HepG2 (cell line): ENCODE measurements around the gene TLE2. TPM values are rescaled to one million over a fixed set of nuclear protein-coding genes. Genes with fewer than 3 reads are reported as not detected.

ENCODE experiments used
- ATAC-seq: fragments of 200-7000 bp; cut with Tn5 transposase; 3 replicates; pipeline ENCODE4 v1.9.1; 2020; ENCODE audit warnings: mild to moderate bottlenecking, moderate library complexity
- BruUV-seq: library from RNA; stranded (reverse); fragments of 400-500 nt; replicated peaks from 2 replicates; lab custom pipeline; 2021; lab: Mats Ljungman, UMichigan
- CTCF ChIA-PET: fragments of 300-600 bp; formaldehyde crosslinking; extraction: SDS; loops from one replicate; lab custom pipeline; 2021; ENCODE audit warnings: low total read pairs, inconsistent platforms, low intra/inter-chr PET ratio; lab: Yijun Ruan, JAX
- POLR2A ChIA-PET: fragments of 350-600 bp; sonication (Branson Sonifier 250); formaldehyde crosslinking; loops from one replicate; lab custom pipeline; 2020; ENCODE audit warnings: antibody characterized with exemption, inconsistent platforms; lab: Yijun Ruan, JAX
- DNase-seq: peaks from one replicate; pipeline ENCODE4 v3.0.0-alpha.2; 2015; ENCODE audit warnings: low spot score
- FAIRE-seq: peaks from 3 replicates; lab custom pipeline; 2011; peaks lifted over from hg19 to GRCh38; lab: Jason Lieb, UNC
- H2AFZ ChIP-seq: one replicate; pipeline ENCODE4 v1.6.1; 2011; ENCODE audit warnings: low read length, inconsistent platforms
- H3K27ac ChIP-seq: fragments of 300-600 bp; 3 replicates; pipeline ENCODE4 v1.8.0; 2011; ENCODE audit warnings: mixed run types, mild to moderate bottlenecking, mixed read lengths, low read length, inconsistent platforms; ENCODE audit not compliant: insufficient read depth; ENCODE audit errors: extremely low read length
- H3K27me3 ChIP-seq, 2 experiments: fragments of 200-600 bp in 1 of 2; 2 replicates in 1 of 2; 3 replicates in 1 of 2; pipeline versions ENCODE4 v1.6.0 to v1.8.0; 2011; ENCODE audit warnings: low read length in 2 of 2, mild to moderate bottlenecking in 2 of 2, moderate library complexity in 2 of 2, inconsistent platforms in 1 of 2; ENCODE audit not compliant: insufficient read depth in 2 of 2, control insufficient read depth in 1 of 2
- H3K36me3 ChIP-seq, 2 experiments: fragments of 200-600 bp in 1 of 2; replicated peaks in 1 of 2; 2 replicates in 1 of 2; 3 replicates in 1 of 2; pipeline versions ENCODE4 v1.5.1 to v1.8.0; 2011; ENCODE audit warnings: low read length in 2 of 2, inconsistent platforms in 1 of 2; ENCODE audit not compliant: insufficient read depth in 2 of 2, control insufficient read depth in 1 of 2
- H3K4me1 ChIP-seq: 2 replicates; pipeline ENCODE4 v1.5.1; 2012; ENCODE audit warnings: low read length, inconsistent platforms; ENCODE audit not compliant: insufficient read depth
- H3K4me2 ChIP-seq: 2 replicates; pipeline ENCODE4 v1.6.0; 2011; ENCODE audit warnings: low read depth, low read length, inconsistent platforms
- H3K4me3 ChIP-seq, 3 experiments: fragments of 200-600 bp in 1 of 3; sonication (generic), shearing (Covaris generic) in 1 of 3; replicated peaks in 1 of 3; 2 replicates each; pipeline ENCODE4 v1.5.1; 2011 to 2016; ENCODE audit warnings: low read length in 3 of 3, inconsistent platforms in 2 of 3, low read depth in 2 of 3, mild to moderate bottlenecking in 2 of 3, control low read depth in 1 of 3, mixed read lengths in 1 of 3; ENCODE audit not compliant: insufficient read depth in 1 of 3
- H3K79me2 ChIP-seq: one replicate; pipeline ENCODE4 v1.6.1; 2011; ENCODE audit warnings: low read length, inconsistent platforms; ENCODE audit not compliant: insufficient read depth
- H3K9ac ChIP-seq: 2 replicates; pipeline ENCODE4 v1.6.0; 2011; ENCODE audit warnings: mild to moderate bottlenecking, low read depth, low read length, inconsistent platforms; ENCODE audit not compliant: insufficient read depth
- H3K9me3 ChIP-seq: 2 replicates; pipeline ENCODE4 v1.5.1; 2012; ENCODE audit warnings: mild to moderate bottlenecking, low read length
- H4K20me1 ChIP-seq: 2 replicates; pipeline ENCODE4 v1.6.0; 2011; ENCODE audit warnings: inconsistent platforms, mild to moderate bottlenecking, low read length, moderate library complexity; ENCODE audit not compliant: insufficient read depth
- CCDC6 ChIP-seq: sonication (generic); formaldehyde crosslinking; IDR thresholded peaks from 2 replicates; pipeline ENCODE4 v1.8.1; 2022; ENCODE audit warnings: mild to moderate bottlenecking, missing genetic modification reagents, moderate library complexity
- HMG20A ChIP-seq: IDR thresholded peaks from 2 replicates; pipeline ENCODE4 v1.6.1; 2016; ENCODE audit warnings: borderline replicate concordance
- KDM3A ChIP-seq: IDR thresholded peaks from 2 replicates; pipeline ENCODE4 v1.6.1; 2018; ENCODE audit warnings: low read depth, missing compliant biosample characterization
- NFATC3 ChIP-seq: sonication (generic); formaldehyde crosslinking; IDR thresholded peaks from 2 replicates; pipeline ENCODE4 v1.5.1; 2020; ENCODE audit warnings: mild to moderate bottlenecking, missing genetic modification reagents
- PHB2 ChIP-seq: fragments of 450-650 bp; IDR thresholded peaks from 2 replicates; pipeline ENCODE4 v1.6.1; 2018; ENCODE audit not compliant: partially characterized antibody
- PRPF4 ChIP-seq: fragments of 200-400 bp; formaldehyde crosslinking; IDR thresholded peaks from 2 replicates; pipeline ENCODE4 v1.6.1; 2016; ENCODE audit warnings: low read length, low read depth; ENCODE audit not compliant: poor library complexity, severe bottlenecking
- RXRB ChIP-seq: IDR thresholded peaks from 2 replicates; pipeline ENCODE4 v1.6.1; 2016; ENCODE audit warnings: borderline replicate concordance, missing genetic modification reagents, missing compliant biosample characterization
- SMAD1 ChIP-seq: sonication (generic); formaldehyde crosslinking; IDR thresholded peaks from 2 replicates; pipeline ENCODE4 v1.4.0; 2020; ENCODE audit warnings: missing genetic modification reagents, low read depth, mild to moderate bottlenecking, borderline replicate concordance
- SMAD3 ChIP-seq: sonication (generic); formaldehyde crosslinking; IDR thresholded peaks from 2 replicates; pipeline ENCODE4 v1.4.0; 2020; ENCODE audit warnings: missing genetic modification reagents
- SMC3 ChIP-seq: IDR thresholded peaks from 2 replicates; pipeline ENCODE4 v1.6.1; 2011; ENCODE audit warnings: low read length, improper control_type of control experiment
- TSC22D2 ChIP-seq: sonication (generic); formaldehyde crosslinking; IDR thresholded peaks from 2 replicates; pipeline ENCODE4 v1.5.1; 2020; ENCODE audit warnings: missing genetic modification reagents, mild to moderate bottlenecking, borderline replicate concordance
- ZNF143 ChIP-seq: sonication (generic); formaldehyde crosslinking; IDR thresholded peaks from 2 replicates; pipeline ENCODE4 v1.4.0; 2020; ENCODE audit warnings: missing genetic modification reagents
- ZNF280B ChIP-seq: sonication (generic); formaldehyde crosslinking; IDR thresholded peaks from 2 replicates; pipeline ENCODE4 v1.5.0; 2020; ENCODE audit warnings: missing genetic modification reagents, mild to moderate bottlenecking, borderline replicate concordance
- ZNF580 ChIP-seq: IDR thresholded peaks from 2 replicates; pipeline ENCODE4 v1.6.1; 2016; ENCODE audit warnings: low read depth, borderline replicate concordance
- ZNF629 ChIP-seq: sonication (generic); formaldehyde crosslinking; conservative IDR thresholded peaks from 2 replicates; pipeline ENCODE4 v1.5.0; 2020; ENCODE audit warnings: missing genetic modification reagents
- WGBS: methylation state at CpG from one replicate; pipeline ENCODE4 v1.1.6; 2017; ENCODE audit warnings: low lambda C conversion rate; 5-methylcytosine and 5-hydroxymethylcytosine counted together
- in situ Hi-C: cut with HindIII; loops from 2 replicates; pipeline ENCODE4 v1.10.0; 2017; ENCODE audit warnings: low pct_unique_long_range_greater_than_20kb; ENCODE audit not compliant: extremely low pct_ligation_motif_present
- intact Hi-C: fragments of 100-400 bp; cut with micrococcal nuclease; formaldehyde crosslinking; loops from one replicate; pipeline ENCODE4 v1.10.0; 2022; ENCODE audit not compliant: unreplicated experiment
- polyA plus RNA-seq, 8 experiments: library from polyadenylated mRNA; depleted of rRNA in 3 of 8; stranded (reverse) in 7 of 8; unstranded in 1 of 8; fragments of >200 nt; fragmentation: Illumina TruSeq in 4 of 8; extraction: Trizol in 4 of 8; gene quantifications; 2 replicates each; pipeline versions ENCODE4 v1.2.1 to v1.2.3, GENCODE V29; 2011 to 2016; ENCODE audit warnings: low read depth in 4 of 8, missing spikeins in 1 of 8, mixed read lengths in 1 of 8; ENCODE audit not compliant: insufficient read depth in 1 of 8
- total RNA-seq, 5 experiments: library from RNA; depleted of rRNA; stranded (reverse); fragments of >200 nt; fragmentation: Illumina TruSeq; extraction: Trizol; gene quantifications; 2 replicates each; pipeline ENCODE4 v1.2.3, GENCODE V29; 2016; ENCODE audit warnings: low read depth in 1 of 5
- TF ChIP-seq, protein P1 (sequence below): sonication (generic); formaldehyde crosslinking; IDR thresholded peaks from 2 replicates; pipeline ENCODE4 v1.4.0; 2020; ENCODE audit warnings: missing genetic modification reagents
- TF ChIP-seq, protein P2 (sequence below): IDR thresholded peaks from 2 replicates; pipeline ENCODE4 v1.6.1; 2016; ENCODE audit warnings: missing compliant biosample characterization, missing genetic modification reagents, borderline replicate concordance
- TF ChIP-seq, protein P3 (sequence below): sonication (generic); formaldehyde crosslinking; IDR thresholded peaks from 2 replicates; pipeline ENCODE4 v1.8.0; 2022; ENCODE audit warnings: mild to moderate bottlenecking, missing genetic modification reagents; ENCODE audit not compliant: insufficient replicate concordance
- TF ChIP-seq, protein P4 (sequence below): sonication (generic); formaldehyde crosslinking; IDR thresholded peaks from 2 replicates; pipeline ENCODE4 v1.4.0; 2020; ENCODE audit warnings: missing genetic modification reagents

Gene TLE2
- total and polyA plus RNA-seq, 2 of the 13 experiments (the other 11 are each of a cell fraction or from before 2014, with no cell fraction given) = 0.07 to 0.81 TPM

- Histone ChIP-seq H3K9me3 (no peaks in the 10 kb centered on the region), H3K27ac (no peak overlapping the region), H3K4me1 (no peaks in the 10 kb centered on the region), H2AFZ (no peak overlapping the region), H3K36me3 (no peaks in the 10 kb centered on the region), H3K27me3 (peaks cover 0 to 18% of the 10 kb centered on the region in 2 experiments; a peak in 3 of 5 replicates), H4K20me1 (no peaks in the 10 kb centered on the region), H3K9ac (no peak overlapping the region)
- ATAC-seq = no peak
- no peak for FAIRE-seq
- POLR2A ChIA-PET = no interaction called here
- TF ChIP-seq TSC22D2 (no peak), ZNF143 (no peak), HMG20A (no peak), SMC3 (no peak), RXRB (no peak), ZNF580 (CRISPR knock-in tag) (no peak), SMAD1 (CRISPR knock-in tag) (no peak), ZNF629 (no peak), PHB2 (no peak), ZNF280B (CRISPR knock-in tag) (no peak), NFATC3 (CRISPR knock-in tag) (no peak), KDM3A (CRISPR knock-in tag) (no peak), CCDC6 (CRISPR knock-in tag) (no peak), SMAD3 (CRISPR knock-in tag) (no peak), PRPF4 (no peak)
- TF ChIP-seq, protein P1, sequence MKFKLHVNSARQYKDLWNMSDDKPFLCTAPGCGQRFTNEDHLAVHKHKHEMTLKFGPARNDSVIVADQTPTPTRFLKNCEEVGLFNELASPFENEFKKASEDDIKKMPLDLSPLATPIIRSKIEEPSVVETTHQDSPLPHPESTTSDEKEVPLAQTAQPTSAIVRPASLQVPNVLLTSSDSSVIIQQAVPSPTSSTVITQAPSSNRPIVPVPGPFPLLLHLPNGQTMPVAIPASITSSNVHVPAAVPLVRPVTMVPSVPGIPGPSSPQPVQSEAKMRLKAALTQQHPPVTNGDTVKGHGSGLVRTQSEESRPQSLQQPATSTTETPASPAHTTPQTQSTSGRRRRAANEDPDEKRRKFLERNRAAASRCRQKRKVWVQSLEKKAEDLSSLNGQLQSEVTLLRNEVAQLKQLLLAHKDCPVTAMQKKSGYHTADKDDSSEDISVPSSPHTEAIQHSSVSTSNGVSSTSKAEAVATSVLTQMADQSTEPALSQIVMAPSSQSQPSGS (CRISPR knock-in tag) = no peak
- TF ChIP-seq, protein P2, sequence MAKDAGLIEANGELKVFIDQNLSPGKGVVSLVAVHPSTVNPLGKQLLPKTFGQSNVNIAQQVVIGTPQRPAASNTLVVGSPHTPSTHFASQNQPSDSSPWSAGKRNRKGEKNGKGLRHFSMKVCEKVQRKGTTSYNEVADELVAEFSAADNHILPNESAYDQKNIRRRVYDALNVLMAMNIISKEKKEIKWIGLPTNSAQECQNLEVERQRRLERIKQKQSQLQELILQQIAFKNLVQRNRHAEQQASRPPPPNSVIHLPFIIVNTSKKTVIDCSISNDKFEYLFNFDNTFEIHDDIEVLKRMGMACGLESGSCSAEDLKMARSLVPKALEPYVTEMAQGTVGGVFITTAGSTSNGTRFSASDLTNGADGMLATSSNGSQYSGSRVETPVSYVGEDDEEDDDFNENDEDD (CRISPR knock-in tag) = no peak
- TF ChIP-seq, protein P3, sequence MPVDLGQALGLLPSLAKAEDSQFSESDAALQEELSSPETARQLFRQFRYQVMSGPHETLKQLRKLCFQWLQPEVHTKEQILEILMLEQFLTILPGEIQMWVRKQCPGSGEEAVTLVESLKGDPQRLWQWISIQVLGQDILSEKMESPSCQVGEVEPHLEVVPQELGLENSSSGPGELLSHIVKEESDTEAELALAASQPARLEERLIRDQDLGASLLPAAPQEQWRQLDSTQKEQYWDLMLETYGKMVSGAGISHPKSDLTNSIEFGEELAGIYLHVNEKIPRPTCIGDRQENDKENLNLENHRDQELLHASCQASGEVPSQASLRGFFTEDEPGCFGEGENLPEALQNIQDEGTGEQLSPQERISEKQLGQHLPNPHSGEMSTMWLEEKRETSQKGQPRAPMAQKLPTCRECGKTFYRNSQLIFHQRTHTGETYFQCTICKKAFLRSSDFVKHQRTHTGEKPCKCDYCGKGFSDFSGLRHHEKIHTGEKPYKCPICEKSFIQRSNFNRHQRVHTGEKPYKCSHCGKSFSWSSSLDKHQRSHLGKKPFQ (CRISPR knock-in tag) = no peak
- TF ChIP-seq, protein P4, sequence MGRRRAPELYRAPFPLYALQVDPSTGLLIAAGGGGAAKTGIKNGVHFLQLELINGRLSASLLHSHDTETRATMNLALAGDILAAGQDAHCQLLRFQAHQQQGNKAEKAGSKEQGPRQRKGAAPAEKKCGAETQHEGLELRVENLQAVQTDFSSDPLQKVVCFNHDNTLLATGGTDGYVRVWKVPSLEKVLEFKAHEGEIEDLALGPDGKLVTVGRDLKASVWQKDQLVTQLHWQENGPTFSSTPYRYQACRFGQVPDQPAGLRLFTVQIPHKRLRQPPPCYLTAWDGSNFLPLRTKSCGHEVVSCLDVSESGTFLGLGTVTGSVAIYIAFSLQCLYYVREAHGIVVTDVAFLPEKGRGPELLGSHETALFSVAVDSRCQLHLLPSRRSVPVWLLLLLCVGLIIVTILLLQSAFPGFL (CRISPR knock-in tag) = no peak
- TF ChIP-seq, all 625 proteins: peak for 0
- intact Hi-C loops = no loop called here
- CTCF ChIA-PET = no interaction called here
- H3K4me3 ChIP-seq = no peak overlapping the region
- DNase-seq = no peak
- H3K79me2 ChIP-seq = no peaks in the 10 kb centered on the region
- H3K4me2 ChIP-seq = no peak overlapping the region
- BruUV-seq = no TSS peak
- in situ Hi-C loops = no loop called here
- WGBS = 64% methylated on average over 9 of the region's 13 CpGs
Observed at GRCh38 chr19:2997720-2998119, 31.4 kb downstream of the TLE2 start.
